Measurements from ENCODE around the gene ANO1. TPM values are rescaled to one million over a fixed set of nuclear protein-coding genes. Genes with fewer than 3 reads are reported as not detected.
A peak's percentile ranks its signal among the peaks of the same experiment; 100 is the strongest.

The ANO1 gene
- total RNA-seq, 1 experiment from 2014 or later: 8.4 TPM

DNA sequence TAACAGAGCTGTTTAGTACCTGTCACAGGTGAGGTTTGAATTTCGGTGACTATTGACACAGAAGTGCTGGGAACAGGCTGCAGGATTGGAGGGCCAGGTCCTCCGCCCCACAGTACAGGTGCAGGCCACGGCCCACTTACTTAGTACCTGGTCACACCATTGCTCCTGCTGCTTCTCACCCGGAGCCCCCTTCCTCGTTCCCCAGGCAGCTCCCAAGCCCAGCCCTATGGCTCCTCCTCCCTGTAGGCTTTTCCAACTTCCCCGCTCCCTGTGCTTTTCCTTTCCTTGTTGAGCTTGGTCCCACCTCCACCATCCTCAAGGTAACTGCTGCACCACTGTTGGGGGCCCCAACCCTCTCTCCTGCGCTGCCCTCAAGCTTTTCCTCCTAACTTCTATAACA, 27.9 kb upstream of the ANO1 start:
- no peak for DNase-seq (ENCODE audit: low read depth)

DNA sequence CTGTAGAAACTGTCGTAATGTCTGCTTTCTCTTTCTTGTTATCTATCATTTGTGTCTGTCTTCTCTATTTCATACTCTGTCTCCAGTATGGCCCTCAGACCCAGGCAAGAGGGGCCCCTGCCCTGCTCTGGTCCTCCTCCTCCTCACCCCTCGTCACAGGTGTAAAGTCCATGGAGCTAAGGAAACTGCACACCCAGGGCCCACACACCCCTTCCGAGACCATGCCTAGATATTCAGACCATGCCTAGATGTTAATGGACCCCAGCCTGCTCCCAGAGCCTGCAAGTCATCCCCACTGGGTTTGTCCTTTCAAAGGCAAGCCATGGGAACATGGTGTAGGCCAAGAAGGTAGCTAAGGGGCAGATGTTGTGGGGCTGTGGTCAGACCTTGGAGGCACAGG, 24.1 kb upstream of the ANO1 start:
- no peak for DNase-seq (ENCODE audit: low read depth)

GRCh38 chr11:70055444-70055843, 22.7 kb upstream of the ANO1 start:
- no peak for DNase-seq (ENCODE audit: low read depth)

DNA sequence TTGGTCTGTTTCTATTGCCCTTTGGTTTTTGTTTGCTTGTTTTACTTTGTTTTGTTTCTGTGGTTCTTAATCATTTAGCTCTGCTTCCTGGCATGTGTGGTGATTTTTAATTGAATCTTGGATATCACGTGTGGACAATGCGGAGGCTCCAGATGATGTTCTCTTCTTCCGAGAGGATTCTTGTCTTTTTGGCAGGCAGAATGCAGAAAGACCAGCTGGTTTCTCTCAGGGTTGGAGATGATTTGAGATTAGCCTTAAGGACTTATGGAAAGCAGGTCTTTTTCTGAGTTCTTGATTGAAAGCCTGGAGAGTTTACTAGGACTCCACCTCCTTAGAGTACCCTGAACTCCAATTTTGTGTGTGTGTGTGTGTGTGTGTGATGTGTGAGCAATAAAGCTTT, 21.0 kb upstream of the ANO1 start:
- DNase-seq (ENCODE audit: low read depth): no peak

DNA sequence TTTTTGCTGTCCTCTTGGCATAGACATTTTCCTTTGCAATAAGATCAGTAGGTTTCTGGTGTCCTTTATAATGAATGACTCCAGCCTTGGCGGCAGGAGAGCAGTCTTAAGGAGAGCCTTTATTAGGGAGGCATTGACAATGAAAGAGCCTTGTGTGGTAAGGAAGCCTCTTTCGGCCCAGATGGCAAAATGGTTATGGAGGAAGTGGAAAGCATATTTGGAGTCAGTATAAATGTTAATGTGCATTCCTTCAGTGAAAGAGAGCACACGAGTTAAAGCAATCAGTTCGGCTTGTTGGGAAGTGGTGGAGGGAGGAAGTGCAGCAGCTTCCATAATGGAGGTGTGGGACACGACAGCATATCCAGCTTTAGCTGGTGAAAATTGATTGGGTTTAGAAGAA, 18.1 kb upstream of the ANO1 start:
- peak; percentile 40 for DNase-seq (ENCODE audit: low read depth)

DNA sequence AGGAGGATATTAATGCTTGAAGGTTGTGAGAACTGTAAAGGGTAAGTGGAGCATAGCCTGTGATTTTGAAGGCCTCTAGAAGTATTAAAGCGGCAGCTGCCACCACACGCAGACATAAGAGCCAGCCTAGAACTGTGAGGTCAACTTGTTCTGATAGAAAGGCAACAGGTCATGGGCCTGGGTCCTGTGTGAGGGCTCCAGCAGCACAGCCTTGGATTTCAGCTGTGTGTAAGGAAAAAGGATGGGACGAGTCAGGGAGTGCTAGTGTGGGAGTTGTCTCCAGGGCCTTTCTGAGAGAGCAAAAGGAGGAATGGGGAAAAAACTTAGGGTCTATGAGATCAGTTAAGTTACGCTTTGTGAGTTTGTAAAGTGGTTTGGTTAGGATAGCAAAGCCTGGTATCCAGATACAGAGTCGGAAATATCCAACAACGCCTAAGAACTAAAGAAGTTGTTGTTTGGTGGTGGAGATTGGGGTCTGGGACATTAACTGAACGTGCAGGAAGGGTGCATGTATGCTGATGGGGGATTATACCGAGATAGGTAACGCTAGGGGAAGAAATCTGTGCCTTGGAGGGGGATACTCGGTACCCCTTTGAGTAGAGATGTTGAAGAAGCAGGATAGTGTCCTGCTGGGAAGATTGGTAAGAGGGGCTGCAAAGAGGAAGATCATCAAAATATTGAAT, 17.4 kb upstream of the ANO1 start:
- no peak for DNase-seq (ENCODE audit: low read depth)

- DNase-seq (ENCODE audit: low read depth): no peak
These were observed 16.4 kb upstream of the ANO1 start for GRCh38 chr11:70061734-70062133.

- no peak for DNase-seq (ENCODE audit: low read depth)
These were observed 15.0 kb upstream of the ANO1 start for GRCh38 chr11:70063121-70063520.

DNA sequence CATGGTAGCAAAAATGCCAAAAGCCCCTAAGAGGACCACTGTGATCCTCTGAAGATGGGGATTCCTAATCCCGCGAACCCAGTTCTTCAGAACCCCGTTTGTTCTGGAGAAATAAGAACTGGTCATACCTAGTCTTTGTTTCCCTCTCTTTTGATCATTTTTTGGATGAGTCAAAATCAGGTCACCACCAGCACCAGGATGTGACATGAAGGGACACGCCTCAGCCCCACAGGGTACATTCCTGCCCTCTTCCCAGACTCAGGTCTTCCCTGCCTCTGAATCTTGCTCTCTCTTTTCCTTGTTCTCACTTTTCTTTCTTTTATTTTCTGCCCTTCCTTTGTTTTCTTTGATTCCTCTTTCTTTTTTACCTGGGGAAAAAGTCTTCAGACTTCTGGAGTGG, 14.6 kb upstream of the ANO1 start:
- no peak for DNase-seq (ENCODE audit: low read depth)

DNA sequence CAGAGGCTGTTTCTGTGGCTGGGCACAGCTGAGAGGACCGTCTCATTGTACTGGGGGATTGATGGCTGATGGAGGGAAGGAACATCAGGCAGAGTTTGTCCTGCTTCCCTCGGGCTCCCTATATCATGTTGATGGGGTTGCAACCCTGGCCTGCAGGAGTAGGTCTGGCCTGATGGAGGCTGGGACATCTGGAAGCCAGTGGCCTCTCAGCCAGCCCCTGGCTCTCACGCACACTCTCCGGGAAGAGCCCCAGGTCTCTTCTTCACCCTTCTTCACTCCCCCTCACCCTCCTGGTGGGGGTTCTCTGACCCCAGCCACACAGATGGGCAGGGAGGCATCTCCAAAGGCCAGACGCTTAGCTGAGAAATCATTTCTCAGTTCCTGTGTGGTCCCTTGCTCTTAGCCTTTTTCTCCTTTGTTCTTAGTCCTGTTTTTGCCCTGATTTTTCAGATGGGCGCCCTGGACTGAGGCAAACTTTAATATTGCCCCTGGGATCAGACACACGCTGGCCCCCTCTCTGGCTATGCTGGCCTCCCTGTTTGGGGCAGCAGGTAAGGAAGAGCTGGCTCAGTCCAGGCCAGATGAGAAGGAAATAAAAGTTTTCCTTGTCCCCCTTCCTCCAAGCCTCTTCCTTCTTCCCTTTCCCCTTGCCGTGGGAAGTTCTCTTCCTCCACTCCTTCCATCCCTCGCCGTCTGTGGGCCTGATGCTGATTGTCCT, 13.9 kb upstream of the ANO1 start:
- no peak for DNase-seq (ENCODE audit: low read depth)

DNA sequence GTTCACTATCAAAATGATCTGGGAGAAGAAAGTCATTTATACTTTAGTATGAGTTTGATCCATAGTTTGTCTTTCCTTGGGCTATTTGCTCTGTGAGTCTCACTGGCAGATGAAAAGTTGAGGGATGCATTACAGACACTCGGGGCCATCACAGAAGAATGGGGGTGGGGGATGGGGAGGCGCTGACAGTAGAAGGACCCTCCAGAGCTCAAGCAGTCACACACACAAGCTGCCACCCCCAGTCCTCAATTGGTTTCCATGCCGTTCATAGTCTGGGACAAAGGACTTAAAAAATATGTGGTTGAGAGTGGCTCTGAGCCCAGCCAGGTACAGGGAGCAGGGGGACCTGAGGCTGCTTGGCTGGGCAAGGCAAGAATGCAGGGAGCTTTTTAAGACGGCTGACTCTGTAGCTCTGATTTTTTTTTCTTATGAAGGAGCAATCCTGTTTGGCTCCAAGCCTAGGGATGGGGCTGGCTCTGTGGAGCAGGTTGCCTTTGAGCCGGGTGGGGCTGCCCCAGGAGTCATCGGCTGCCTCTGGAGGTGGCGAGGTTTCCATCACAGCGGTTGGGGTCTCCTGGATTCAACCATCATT, 13.3 kb upstream of the ANO1 start:
- DNase-seq (ENCODE audit: low read depth): no peak

DNA sequence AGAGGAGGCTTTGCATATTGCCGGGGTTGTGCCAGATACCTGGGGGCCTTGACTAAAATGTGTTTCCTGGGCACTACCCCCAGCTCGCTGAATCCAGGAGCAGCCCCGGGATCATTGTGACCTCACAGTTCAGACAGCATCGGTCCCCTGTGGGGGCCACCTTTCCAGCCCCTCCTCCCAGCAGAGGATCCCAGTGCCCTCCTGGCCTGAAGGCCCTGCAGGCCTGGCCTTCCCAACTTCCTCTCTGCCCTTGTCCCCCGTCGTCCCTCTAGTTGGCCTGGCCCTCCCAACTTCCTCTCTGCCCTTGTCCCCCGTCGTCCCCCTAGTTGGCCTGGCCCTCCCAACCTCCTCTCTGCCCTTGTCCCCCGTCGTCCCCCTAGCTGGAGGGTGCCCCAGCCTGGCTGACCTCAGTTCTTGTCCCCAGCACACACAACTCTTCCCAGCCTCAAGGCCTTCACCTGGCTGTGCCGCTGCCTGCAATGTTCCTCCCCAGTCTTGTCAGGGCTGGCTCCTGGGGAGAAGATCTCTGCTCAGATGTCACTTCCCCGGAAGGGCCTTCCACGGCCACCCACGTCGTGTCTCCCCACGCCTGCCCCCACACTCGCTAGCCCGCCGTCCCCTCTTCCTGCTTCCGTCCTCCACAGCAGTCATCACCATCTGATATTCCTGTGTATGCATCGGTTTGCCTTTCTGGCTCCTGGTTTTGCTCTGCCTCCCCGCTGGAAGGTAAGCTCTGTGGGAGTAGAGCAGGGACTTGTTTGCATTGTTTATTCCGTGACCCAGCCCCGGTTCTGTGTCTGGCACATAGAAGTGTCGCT, 12.6 kb upstream of the ANO1 start:
- DNase-seq (ENCODE audit: low read depth): no peak

- no peak for DNase-seq (ENCODE audit: low read depth)
These were observed 12.0 kb upstream of the ANO1 start for GRCh38 chr11:70066136-70066520.

GRCh38 chr11:70066628-70067027, 11.5 kb upstream of the ANO1 start:
- no peak for DNase-seq (ENCODE audit: low read depth)

GRCh38 chr11:70067036-70067435, 11.1 kb upstream of the ANO1 start:
- DNase-seq (ENCODE audit: low read depth): no peak

GRCh38 chr11:70067591-70068341, 10.4 kb upstream of the ANO1 start:
- DNase-seq (ENCODE audit: low read depth): peak; percentile 38

DNA sequence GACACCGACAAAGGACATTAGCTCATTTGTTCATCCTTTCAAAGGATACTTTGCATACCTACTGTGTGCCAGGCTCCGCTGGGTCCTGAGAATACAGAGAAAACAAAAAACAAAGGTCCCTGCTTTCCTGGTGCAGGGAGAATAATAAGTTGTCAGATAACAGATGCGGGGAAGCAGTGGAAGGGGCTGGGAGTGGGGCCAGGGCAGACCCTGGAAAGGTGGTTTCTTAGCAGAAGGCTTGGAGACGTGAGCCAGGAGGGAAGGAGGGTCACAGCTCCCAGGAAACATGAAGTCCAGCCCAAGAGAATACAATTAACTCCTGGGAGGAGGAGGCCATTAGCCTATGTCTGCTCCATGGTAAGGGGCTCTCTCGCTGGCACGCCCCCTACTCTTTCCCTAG, 9.8 kb upstream of the ANO1 start:
- DNase-seq (ENCODE audit: low read depth): no peak

DNA sequence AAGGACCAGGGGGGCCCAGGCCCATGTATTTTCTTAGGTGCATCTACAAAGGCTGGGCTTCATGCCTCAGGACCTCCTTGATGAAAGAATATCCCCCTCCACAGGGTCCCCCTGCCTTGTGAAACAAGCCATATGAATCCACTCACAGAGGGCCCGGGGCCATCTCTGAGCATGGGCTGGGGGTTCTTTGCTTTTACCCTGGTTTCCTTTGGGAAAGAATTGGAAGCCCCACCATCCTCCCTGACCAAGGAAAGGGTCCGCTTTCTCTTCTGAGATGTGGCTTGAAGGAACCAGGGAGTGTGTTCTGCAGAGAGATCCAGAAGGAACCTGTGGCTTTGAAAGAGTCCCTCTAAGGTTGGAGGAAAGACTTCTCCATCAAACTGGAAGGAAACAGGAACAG, 9.2 kb upstream of the ANO1 start:
- DNase-seq (ENCODE audit: low read depth): no peak

GRCh38 chr11:70070706-70071105, 7.4 kb upstream of the ANO1 start:
- no peak for DNase-seq (ENCODE audit: low read depth)

DNA sequence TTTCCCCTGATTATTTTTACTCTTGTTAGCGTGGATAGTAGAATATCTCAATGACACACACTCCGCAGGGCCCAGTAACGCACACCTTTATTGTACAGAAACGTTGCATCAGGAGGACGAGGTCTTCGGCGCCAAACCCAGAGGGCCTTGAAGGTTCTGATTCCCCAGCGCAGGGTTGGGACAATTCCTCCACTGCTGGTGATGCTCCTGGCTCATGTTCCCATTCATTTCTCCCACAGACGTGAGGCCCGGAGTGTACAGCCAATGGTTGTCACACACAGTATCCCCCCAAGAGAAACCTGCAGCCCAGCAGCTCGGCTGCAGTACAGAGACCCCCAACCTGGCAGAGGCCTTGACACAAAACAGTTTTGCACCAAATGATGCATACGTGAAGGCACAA, 6.1 kb upstream of the ANO1 start:
- DNase-seq (ENCODE audit: low read depth): no peak

- no peak for DNase-seq (ENCODE audit: low read depth)
These were observed 5.7 kb upstream of the ANO1 start for GRCh38 chr11:70072461-70072860.

All from RPMI7951 (cell line).